GM21825 (cell line): ENCODE results near the gene WASF3.
"Not testable (repeated sequence)": the region's sequence is repeated elsewhere in the genome, so short reads cannot be mapped to it uniquely, and the experiment has no call there.

Experiments used
- ATAC-seq: cut with Tn5 transposase; IDR thresholded peaks from one replicate; pipeline ENCODE4 v1.9.1; 2021; ENCODE audit warnings: mild to moderate bottlenecking, moderate library complexity; ENCODE audit not compliant: unreplicated experiment

Gene WASF3

DNA sequence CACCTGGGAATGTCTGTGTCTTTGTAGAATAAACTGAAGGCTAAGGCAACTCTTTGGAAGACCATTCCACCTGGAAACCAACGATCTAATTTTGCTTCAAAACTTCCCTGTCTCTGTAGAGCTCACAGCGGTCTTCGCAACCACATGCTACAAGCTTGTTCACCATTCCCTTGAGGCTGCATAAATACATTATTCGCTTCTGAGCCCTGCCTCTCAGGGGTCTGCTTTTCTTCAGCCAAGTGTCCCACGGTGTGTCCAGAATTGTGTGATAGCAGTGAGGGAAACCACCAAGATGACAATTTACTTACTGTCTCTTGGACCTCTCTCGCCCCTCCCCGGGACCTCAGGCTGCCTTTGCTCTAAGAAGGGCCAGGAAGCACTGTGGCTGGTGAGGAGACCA lies 152.0 kb downstream of the WASF3 start:
- ATAC-seq: no peak

DNA sequence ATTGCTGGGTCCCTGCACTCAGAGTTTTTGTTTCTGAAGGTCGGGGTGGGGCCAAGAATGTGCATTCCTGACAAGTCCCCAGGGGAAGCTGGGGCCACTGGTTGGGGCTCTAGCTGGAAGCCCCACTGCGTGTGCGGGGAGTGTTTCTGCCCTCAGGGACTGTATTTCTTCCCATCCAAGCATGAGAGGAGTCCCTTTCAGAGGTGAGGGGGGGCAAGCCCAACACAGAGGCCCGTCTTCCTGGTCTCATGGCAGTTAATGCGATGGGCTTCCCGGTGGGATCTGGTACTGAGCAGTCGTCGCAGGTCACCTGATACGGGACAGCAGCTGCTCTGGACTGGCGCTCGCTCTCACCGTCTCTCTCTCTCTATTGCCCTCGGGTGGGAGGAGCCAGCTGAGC lies 152.7 kb downstream of the WASF3 start:
- no peak for ATAC-seq

DNA sequence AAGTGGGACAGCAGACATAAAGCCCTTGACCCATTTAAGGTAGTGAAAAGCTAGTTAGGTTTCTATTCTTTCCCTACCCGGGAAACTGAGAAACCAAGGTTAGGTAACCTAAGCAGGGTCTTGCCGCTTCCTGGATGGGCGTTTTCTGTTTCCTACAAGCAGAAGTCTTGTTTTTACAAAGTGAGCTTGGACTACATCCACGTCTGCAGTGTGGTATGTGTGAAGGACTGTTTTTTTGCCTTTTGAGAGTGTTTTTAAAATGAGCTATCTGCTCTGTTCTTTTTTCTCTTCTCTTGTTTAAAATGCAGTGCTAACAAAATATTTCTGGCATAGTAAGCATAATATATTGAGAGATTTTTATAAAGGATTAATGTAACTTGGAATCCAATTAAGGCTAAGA lies 153.7 kb downstream of the WASF3 start:
- ATAC-seq: no peak

DNA sequence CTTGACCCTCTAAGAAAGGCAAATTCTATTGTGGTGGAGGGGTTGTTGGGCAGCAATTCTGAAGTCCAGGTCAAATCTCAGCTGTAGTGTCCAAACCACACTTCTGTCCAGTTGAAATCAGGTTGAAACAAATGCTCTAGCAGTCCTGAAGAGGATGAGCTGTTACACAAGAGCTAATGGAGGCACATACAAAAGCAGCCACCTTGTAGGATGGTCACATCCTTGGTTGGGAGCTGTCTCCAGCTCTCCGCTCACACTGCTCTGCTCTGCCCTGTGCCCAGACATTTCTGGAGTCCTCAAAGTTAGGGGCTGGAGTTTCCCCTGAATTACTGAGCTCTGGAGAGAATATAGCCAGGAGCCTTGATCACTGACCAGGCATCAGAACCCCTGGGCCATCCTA lies 155.9 kb downstream of the WASF3 start:
- ATAC-seq: no peak

DNA sequence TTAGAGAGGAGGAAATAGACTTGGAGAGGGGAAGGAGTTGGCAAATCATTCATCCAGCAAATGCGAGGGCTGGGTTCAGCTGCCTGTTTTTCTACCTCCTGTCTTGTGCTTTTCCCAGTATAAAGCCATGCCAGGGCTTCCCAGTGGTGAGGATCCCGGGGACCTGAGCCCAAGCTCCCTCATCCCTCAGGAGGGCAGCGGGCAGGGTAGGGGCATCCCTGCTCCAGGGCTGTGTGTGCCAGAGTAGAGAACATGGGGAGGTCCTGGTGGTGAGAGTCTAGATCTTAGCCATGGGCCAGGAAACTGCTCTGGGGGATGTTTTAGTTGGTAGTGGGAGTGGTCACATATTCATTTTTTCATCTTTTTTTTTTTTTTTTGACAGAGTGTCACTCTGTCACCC lies 159.5 kb downstream of the WASF3 start:
- ATAC-seq: no peak

DNA sequence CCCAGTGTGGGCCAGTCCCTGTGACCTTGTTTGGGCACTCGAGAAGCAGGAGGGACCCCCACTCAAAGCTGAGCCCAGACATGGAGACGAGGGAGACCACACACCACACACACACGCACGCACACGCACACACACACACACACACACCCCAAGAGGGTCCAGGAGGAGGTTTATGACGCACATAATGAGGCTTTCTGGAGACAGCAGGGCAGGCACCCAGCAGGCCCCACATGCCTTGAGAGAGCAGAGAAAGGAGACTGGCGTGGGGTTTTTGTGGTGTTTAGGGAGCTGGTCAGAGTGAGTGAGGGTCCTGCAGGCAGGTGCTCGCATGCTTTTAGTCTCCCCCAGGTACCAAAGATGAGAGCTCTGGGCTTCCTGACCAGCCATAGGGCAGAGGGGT lies 160.7 kb downstream of the WASF3 start:
- ATAC-seq: no peak

DNA sequence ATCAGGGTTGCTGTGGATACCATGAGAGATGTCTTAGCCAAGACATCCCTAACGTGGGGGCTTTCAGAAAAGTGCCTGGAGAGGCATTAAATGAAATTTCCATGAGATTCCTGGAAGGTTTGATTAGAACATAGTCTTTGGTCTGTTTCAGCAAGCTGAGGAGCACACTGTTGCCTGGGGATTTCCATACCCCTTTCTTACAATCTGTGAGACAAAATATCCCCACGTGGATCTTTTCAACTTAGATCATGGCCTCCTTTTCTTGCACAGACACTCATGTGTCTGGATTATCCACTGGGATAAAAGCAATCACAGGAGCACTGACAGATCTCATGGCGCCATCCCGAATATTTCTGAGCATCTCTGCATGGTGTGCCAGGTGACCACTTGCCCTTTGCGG lies 161.4 kb downstream of the WASF3 start:
- ATAC-seq: no peak

DNA sequence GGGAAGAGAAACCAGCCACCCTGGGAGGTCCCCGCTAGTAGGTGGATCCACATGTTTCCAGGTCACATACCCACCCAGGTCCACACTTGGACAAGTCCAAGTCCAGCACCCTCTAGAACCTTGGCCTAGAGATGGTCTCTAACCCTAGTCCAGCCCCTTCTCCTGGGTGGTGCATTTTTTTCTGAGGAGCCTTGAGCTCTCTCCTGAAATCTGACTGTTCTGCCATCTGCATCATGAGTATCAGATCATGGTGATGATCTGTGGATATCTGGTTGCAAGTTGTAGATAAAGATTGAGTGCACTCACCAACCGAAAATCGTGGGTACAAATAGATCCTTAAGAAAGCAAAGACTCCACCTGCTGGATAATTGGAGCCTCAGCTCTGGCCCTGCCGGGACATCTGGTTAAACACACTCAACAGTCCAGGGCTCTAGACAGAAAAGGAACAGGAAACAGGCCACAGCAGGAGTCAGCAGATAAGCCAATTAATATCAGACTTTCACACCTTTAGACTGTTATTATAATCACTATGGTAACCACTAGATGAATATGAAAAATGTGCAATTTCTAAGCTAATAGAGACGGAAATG lies 162.0 kb downstream of the WASF3 start:
- ATAC-seq: no peak

DNA sequence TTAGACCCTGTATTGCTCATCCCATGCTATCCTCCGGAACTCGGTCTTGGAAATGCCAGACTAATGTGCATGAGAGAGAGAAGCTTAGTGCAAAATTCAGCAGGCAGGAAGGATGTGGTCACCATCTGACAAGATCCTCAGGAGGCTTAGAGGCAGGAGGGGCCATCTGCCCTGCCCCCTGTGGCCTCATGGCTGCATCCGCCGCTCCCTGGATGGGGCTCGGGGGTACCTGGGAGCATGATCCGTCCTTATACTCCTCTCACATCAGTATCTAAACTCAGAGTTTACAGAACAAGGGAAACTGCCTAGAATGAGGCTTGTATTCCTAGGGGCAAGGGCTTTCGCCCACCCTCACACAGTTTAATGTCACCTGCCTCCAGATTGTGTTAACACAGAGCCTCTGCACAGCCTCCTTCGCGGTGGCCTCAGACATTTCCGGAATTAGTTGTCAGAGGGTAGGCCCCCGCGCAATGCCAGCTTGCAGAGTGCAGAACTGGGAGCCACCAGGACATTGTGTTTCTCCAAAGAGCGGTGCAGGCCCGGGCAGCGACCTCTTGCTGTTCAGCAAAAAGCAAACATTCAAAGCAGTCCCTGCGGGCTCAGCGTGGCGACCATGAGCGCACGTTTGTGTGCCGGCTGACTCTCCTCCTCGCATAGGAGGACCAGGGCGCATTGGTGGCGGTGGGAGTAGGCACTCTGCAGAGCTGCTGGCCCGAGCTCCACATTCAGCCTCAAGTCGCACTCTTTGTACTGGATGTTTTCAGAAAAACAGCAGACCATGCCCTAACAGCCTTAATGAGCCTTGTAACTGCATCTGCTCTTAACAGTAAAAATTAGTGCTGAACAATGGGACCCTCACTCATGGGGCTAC lies 164.0 kb downstream of the WASF3 start:
- ATAC-seq: no peak

DNA sequence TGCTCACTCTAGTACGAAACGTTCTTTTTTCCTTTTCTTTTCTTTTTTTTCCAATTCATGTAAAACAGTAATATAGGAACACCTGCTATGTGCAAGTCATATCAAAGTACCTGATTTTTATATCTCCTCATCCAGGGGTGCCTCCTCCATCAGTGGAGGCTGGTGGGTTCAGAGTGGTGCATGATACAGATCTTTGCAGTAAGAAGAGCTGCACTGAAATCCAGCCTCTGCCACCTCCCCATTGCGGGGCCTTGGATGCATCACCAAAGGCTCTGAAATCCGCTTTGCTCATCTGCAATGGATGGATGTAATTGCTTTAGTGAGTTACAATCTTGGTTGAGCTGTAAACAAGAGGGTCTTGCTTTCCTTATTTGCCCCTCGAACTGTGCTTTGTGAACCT lies 164.8 kb downstream of the WASF3 start:
- ATAC-seq: no peak

DNA sequence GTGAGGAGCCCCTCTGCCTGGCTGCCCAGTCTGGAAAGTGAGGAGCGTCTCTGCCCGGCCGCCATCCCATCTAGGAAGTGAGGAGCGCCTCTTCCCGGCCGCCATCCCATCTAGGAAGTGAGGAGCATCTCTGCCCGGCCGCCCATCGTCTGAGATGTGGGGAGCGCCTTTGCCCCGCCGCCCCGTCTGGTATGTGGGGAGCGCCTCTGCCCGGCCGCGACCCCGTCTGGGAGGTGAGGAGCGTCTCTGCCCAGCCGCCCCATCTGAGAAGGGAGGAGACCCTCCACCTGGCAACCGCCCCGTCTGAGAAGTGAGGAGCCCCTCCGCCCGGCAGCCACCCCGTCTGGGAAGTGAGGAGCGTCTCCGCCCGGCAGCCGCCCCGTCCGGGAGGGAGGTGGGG lies 166.1 kb downstream of the WASF3 start:
- not testable (repeated sequence) for ATAC-seq

DNA sequence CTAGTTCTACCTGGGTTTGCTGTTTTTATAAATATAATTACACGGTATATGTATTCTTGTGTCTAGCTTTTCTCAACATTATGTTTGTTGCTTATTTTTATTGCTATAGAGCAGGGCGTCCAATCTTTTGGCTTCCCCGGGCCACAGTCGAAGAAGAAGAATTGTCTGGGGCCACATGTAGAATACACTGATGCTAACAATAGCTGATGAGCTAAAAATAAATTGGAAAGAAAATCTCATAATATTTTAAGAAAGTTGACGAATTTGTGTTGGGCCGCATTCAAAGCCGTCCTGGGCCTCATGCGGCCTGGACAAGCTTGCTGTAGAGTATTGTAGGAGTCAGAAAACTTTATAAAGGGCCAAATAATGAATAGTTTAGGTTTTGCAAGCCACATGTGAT lies 169.2 kb downstream of the WASF3 start:
- no peak for ATAC-seq

DNA sequence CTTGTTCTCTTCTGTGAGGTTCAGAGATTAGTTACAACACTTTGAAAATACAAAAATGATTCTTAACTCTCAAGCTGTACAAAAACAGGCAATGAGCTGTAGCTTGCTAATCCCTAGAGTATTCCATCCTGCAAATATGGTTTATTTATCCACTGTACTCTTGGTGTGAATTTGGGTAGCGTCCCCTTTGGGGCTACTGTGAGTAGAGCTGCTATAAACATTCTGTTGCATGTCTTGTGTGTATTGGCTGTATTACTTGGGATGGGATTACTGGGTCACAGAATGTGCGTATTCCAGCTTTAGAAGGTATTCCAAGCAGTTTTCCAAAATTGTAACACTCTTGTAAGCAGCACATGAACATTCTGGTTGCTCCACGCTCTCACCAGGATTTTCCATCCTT lies 169.6 kb downstream of the WASF3 start:
- no peak for ATAC-seq

DNA sequence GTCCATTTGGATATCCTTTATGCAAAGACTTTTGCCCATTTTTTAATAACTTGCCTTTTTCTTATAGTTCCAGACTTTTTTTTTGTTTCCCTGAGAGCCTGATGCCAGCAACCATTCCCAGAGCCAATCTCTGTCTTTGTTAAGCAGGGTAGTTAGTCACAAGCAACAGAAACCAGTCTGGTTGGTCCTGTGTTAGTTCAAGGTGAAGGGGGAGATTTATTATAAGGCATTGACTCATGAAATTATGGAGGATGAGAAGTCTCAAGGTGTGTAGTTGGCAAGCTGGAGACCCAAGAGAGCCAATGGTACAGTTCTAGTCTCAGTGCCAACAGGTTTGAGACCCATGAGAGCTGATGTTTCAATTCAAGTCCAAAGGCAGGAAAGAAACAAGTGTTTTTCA lies 170.2 kb downstream of the WASF3 start:
- ATAC-seq: no peak

DNA sequence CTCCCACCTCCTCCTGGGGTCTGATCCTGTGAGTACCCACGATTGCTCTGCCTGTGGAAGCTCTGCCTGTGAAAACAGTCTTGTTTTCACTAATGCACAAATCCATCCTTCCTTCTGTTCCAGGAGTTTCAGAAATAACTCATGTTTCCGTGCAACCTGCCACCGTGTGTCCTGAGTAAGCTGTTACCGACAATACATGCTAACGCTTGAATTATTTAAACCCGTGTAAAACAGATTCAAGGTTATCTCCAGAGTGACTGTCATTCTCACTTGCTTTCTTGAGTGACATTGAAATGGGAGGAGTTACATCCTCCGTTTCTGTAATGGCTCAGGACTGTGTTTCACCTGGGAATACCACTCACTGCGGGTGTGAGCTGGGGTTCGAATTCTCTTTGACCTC lies 178.2 kb downstream of the WASF3 start:
- no peak for ATAC-seq
